Panc1 (cell line): ENCODE results near the gene HNRNPAB. TPM values are rescaled to one million over a fixed set of nuclear protein-coding genes. Genes with fewer than 3 reads are reported as not detected.

ENCODE experiments used
- ATAC-seq: fragments of 200-7000 bp; cut with Tn5 transposase; 2 replicates; pipeline ENCODE4 v1.9.1; 2020; ENCODE audit warnings: mild to moderate bottlenecking, moderate library complexity
- BruUV-seq: library from RNA; stranded (reverse); fragments of 400-500 nt; replicated peaks from 2 replicates; lab custom pipeline; 2021; lab: Mats Ljungman, UMichigan
- CTCF ChIA-PET: fragments of 300-600 bp; sonication (Branson Sonifier 250); formaldehyde crosslinking; loops from one replicate; lab custom pipeline; 2022; ENCODE audit warnings: antibody characterized with exemption; lab: Charles Lee
- POLR2A ChIA-PET: fragments of 300-600 bp; sonication (Branson Sonifier 250); formaldehyde crosslinking; loops from one replicate; lab custom pipeline; 2022; ENCODE audit warnings: antibody characterized with exemption; lab: Charles Lee
- DNase-seq: peaks from one replicate; pipeline ENCODE4 v3.0.0-alpha.2; 2010; ENCODE audit warnings: low read depth, low spot score
- H3K27ac ChIP-seq: 2 replicates; pipeline ENCODE4 v1.5.1; 2011; ENCODE audit warnings: mild to moderate bottlenecking, low read length, inconsistent platforms
- H3K27me3 ChIP-seq: fragments of 200-500 bp; sonication (Bioruptor generic); 2 replicates; pipeline ENCODE4 v1.6.0; 2014; ENCODE audit warnings: low read length, inconsistent platforms; ENCODE audit not compliant: control insufficient read depth, insufficient read depth
- H3K36me3 ChIP-seq: fragments of 200-500 bp; sonication (Bioruptor generic); 2 replicates; pipeline ENCODE4 v1.5.1; 2014; ENCODE audit warnings: inconsistent platforms, mild to moderate bottlenecking, low read length, moderate library complexity; ENCODE audit not compliant: control insufficient read depth, insufficient read depth
- H3K4me1 ChIP-seq: 2 replicates; pipeline ENCODE4 v1.5.1; 2011; ENCODE audit warnings: inconsistent platforms, mild to moderate bottlenecking, low read length, moderate library complexity; ENCODE audit not compliant: control insufficient read depth, insufficient read depth
- H3K4me3 ChIP-seq, 2 experiments: 2 replicates each; pipeline ENCODE4 v1.5.1; 2011 to 2012; ENCODE audit warnings: low read depth in 2 of 2, low read length in 2 of 2, mild to moderate bottlenecking in 2 of 2, inconsistent platforms in 1 of 2, moderate library complexity in 1 of 2
- H3K9me3 ChIP-seq: fragments of 200-500 bp; sonication (Bioruptor generic); 2 replicates; pipeline ENCODE4 v1.5.1; 2014; ENCODE audit warnings: low read depth, mild to moderate bottlenecking, inconsistent platforms, low read length, moderate library complexity; ENCODE audit not compliant: control insufficient read depth, insufficient read depth
- POLR2AphosphoS5 ChIP-seq: IDR thresholded peaks from 2 replicates; pipeline ENCODE4 v1.6.1; 2012; ENCODE audit warnings: mild to moderate bottlenecking, low read depth, low read length, moderate library complexity
- SIN3A ChIP-seq: IDR thresholded peaks from 2 replicates; pipeline ENCODE4 v1.6.1; 2012; ENCODE audit warnings: low read depth, mild to moderate bottlenecking, low read length, moderate library complexity, borderline replicate concordance; ENCODE audit not compliant: insufficient read depth
- TCF7L2 ChIP-seq: IDR thresholded peaks from 2 replicates; pipeline ENCODE4 v1.6.1; 2011; ENCODE audit warnings: mild to moderate bottlenecking, low read depth, low read length, inconsistent platforms
- in situ Hi-C: cut with HindIII; loops from 2 replicates; pipeline ENCODE4 v1.10.0; 2016; ENCODE audit warnings: low sequenced_read_pairs, low pct_unique_long_range_greater_than_20kb
- intact Hi-C: fragments of 100-400 bp; cut with micrococcal nuclease; formaldehyde crosslinking; loops from one replicate; pipeline ENCODE4 v1.10.0; 2022; ENCODE audit not compliant: unreplicated experiment
- total RNA-seq: library from RNA; stranded (reverse); gene quantifications from one replicate; pipeline ENCODE4 v1.2.1, GENCODE V29; 2021; ENCODE audit not compliant: unreplicated experiment
- TF ChIP-seq, protein P1 (sequence below), 2 experiments: IDR thresholded peaks; 2 replicates each; pipeline ENCODE4 v1.6.1; 2011 to 2012; ENCODE audit warnings: low read depth in 2 of 2, control low read depth in 1 of 2, low read length in 1 of 2, mild to moderate bottlenecking in 1 of 2, moderate library complexity in 1 of 2; ENCODE audit not compliant: insufficient read depth in 1 of 2
- TF ChIP-seq, protein P2 (sequence below): fragments of 450-650 bp; IDR thresholded peaks from 2 replicates; pipeline ENCODE4 v1.5.1; 2017; ENCODE audit warnings: mild to moderate bottlenecking

The HNRNPAB gene
- total RNA-seq, 1 experiment from 2014 or later: 273 TPM

DNA sequence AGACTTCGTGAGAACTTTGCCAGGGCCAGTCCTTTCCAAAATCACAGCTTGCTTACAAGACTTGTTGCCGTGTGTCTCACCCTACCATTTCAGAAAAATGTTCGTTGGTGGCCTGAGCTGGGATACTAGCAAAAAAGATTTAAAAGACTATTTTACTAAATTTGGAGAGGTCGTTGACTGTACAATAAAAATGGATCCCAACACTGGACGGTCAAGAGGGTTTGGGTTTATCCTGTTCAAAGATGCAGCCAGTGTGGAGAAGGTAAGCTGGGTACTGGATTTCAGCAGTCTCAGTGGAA, 1.4 kb downstream of the HNRNPAB start:
- Histone ChIP-seq H3K9me3 (no peaks in the 10 kb centered on the region), H3K4me1 (peaks cover 38% of the 10 kb centered on the region), H3K27ac (peak overlapping the region; percentile 87), H3K36me3 (peaks cover 24% of the 10 kb centered on the region), H3K27me3 (no peaks in the 10 kb centered on the region), H3K4me3 (peak overlapping the region; percentile 92 to 97)
- no peak for DNase-seq
- TF ChIP-seq, protein P1, sequence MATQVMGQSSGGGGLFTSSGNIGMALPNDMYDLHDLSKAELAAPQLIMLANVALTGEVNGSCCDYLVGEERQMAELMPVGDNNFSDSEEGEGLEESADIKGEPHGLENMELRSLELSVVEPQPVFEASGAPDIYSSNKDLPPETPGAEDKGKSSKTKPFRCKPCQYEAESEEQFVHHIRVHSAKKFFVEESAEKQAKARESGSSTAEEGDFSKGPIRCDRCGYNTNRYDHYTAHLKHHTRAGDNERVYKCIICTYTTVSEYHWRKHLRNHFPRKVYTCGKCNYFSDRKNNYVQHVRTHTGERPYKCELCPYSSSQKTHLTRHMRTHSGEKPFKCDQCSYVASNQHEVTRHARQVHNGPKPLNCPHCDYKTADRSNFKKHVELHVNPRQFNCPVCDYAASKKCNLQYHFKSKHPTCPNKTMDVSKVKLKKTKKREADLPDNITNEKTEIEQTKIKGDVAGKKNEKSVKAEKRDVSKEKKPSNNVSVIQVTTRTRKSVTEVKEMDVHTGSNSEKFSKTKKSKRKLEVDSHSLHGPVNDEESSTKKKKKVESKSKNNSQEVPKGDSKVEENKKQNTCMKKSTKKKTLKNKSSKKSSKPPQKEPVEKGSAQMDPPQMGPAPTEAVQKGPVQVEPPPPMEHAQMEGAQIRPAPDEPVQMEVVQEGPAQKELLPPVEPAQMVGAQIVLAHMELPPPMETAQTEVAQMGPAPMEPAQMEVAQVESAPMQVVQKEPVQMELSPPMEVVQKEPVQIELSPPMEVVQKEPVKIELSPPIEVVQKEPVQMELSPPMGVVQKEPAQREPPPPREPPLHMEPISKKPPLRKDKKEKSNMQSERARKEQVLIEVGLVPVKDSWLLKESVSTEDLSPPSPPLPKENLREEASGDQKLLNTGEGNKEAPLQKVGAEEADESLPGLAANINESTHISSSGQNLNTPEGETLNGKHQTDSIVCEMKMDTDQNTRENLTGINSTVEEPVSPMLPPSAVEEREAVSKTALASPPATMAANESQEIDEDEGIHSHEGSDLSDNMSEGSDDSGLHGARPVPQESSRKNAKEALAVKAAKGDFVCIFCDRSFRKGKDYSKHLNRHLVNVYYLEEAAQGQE (IDR thresholded peaks at IDR 0.05; ENCODE audit: insufficient read depth in 1 of 2, low read depth in 2 of 2, low read length in 1 of 2): no peak
- TF ChIP-seq POLR2AphosphoS5 (no peak), TCF7L2 (no peak), SIN3A (no peak)
- TF ChIP-seq, protein P2, sequence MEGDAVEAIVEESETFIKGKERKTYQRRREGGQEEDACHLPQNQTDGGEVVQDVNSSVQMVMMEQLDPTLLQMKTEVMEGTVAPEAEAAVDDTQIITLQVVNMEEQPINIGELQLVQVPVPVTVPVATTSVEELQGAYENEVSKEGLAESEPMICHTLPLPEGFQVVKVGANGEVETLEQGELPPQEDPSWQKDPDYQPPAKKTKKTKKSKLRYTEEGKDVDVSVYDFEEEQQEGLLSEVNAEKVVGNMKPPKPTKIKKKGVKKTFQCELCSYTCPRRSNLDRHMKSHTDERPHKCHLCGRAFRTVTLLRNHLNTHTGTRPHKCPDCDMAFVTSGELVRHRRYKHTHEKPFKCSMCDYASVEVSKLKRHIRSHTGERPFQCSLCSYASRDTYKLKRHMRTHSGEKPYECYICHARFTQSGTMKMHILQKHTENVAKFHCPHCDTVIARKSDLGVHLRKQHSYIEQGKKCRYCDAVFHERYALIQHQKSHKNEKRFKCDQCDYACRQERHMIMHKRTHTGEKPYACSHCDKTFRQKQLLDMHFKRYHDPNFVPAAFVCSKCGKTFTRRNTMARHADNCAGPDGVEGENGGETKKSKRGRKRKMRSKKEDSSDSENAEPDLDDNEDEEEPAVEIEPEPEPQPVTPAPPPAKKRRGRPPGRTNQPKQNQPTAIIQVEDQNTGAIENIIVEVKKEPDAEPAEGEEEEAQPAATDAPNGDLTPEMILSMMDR: no peak
- in situ Hi-C loops: no loop called here
- ATAC-seq: no peak
- ChIA-PET POLR2A (no interaction called here), CTCF (interaction anchor here (0.8 kb wide), 1 partner anchor 98 kb away, joined by 3 read pairs; no protein-coding TSS in a partner anchor)
- intact Hi-C loops: no loop called here
- BruUV-seq: no TSS peak

DNA sequence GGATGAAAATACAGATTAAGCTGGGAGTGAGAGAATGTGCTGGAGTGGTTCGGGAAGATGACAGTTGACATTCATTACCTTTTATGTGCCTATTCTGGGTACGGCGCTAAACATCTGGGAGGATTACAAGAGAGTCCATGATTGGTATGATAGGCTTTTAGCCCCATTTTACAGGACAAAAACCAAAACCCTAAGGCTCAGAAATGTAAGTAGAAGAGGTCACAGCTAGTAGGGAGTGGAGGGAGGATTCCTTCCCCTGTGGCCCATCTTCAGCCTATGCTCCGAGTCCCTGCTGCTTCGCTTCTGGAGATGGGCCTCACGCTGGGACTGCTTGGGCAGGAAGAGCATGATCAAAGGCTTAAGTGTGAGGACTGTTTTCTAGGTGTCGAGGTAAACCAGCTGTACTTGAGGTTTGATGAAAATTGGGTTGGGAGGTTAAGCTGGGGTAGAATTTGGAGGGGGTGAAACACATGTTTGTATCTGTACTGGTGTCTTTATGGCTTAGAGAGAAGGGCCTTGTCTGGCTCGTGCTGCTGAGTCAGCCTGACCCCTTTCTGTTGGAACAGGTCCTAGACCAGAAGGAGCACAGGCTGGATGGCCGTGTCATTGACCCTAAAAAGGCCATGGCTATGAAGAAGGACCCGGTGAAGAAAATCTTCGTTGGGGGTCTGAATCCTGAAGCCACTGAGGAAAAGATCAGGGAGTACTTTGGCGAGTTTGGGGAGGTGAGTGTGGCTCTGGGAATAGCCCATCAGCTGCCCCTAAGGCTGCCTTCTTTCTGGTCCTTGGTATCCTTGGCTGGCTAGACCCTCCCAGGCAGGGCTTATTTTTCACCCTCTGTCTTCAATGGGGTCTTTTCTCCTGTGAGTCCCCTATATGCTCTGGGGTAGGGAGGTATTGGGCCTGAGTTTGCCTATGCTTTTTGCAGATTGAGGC, 2.1 kb downstream of the HNRNPAB start:
- in situ Hi-C loops (no loop called here), intact Hi-C loops (no loop called here)
- Histone ChIP-seq H3K4me1 (peaks cover 40% of the 10 kb centered on the region), H3K27me3 (no peaks in the 10 kb centered on the region), H3K27ac (peak overlapping the region; percentile 87), H3K36me3 (peaks cover 24% of the 10 kb centered on the region), H3K4me3 (peak overlapping the region; percentile 92 to 97), H3K9me3 (no peaks in the 10 kb centered on the region)
- DNase-seq (no peak), ATAC-seq (no peak)
- TF ChIP-seq, protein P2: no peak
- 0 out of 2 replicates have a peak, but pooled peaks have one; percentile 34 for TF ChIP-seq SIN3A
- TF ChIP-seq TCF7L2: 0 out of 2 replicates have a peak, but pooled peaks have one; percentile 12
- BruUV-seq: TSS peak; percentile 75
- POLR2A ChIA-PET: interaction anchor here (0.5 kb wide), 1 partner anchor 28 kb away, joined by 6 read pairs; no protein-coding TSS in a partner anchor
- CTCF ChIA-PET: interaction anchor here (0.7 to 1.2 kb wide), 3 partner anchors 29 to 1003 kb away, joined by 3 to 8 read pairs (median 3); no protein-coding TSS in a partner anchor
